Measurements from ENCODE around the gene ARL16. TPM values are rescaled to one million over a fixed set of nuclear protein-coding genes. Genes with fewer than 3 reads are reported as not detected.

The ARL16 gene
- total RNA-seq, 1 donor from 2014 or later: 55.2 TPM

DNA sequence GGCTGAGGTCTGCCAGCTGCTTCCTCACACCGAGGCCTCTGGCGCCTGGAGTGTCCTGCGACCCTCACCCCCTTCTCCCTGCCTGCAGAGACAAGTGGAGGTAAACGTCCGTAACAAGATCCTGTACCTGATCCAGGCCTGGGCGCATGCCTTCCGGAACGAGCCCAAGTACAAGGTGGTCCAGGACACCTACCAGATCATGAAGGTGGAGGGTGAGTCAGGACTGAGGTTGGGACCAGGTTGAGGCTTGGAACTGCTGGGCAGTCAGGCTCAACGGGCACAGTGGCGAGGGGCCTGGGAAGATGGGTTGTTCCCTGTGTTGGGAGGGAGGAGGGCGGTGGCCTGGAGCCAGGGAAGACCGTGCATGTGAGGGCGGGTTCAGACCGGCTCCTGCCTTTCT is 5.0 kb upstream of the ARL16 start:
- H3K36me3 Mint-ChIP-seq (ENCODE audit: unreplicated experiment): no peaks in the 10 kb centered on the region

DNA sequence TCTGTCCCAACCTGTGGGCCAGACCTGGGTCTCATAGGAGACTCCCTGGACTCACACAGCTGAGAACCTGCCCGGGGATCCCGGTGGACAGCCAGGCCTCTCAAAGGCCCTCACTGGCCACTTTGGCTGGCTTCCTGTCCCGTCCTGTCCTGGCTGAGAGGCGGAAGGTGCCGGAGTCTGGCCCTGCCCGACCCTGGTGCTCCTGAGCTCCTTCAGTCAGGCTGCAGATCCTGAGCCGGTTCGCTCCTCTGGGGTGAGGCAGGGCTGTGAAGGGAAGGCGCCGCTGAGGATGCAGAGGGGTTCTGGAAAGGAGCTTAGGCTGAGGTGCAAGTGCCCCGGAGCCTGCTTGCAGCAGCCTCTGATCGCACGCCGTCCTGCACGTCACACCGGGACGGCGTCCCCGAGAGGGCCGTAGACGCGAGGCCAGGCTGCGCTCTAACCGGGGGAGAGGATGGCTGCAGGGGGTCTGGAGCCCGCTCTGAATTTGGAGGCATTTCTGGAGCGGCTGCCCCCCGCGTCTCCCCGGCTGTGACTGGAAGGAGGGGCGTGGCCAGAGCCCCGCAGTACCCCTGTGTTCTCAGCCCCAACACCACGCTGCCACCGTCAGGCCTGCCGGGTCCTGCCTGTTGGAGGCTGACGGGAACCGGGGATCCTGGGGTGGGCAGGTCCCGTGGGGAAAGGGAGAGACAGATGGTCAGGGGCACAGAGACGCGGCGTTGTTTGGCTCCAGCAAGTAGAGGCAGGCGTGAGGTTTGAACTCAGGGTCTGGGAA is 4.4 kb upstream of the ARL16 start:
- peaks cover 17% of the 10 kb centered on the region for H3K4me1 Mint-ChIP-seq (ENCODE audit: low read depth, unreplicated experiment)

More for the DNA sequence above, 5.0 kb upstream of the ARL16 start:
- Mint-ChIP-seq H3K27me3 (ENCODE audit: unreplicated experiment) (peaks cover 1% of the 10 kb centered on the region), H3K9me3 (ENCODE audit: unreplicated experiment) (peaks cover 21% of the 10 kb centered on the region), H3K27ac (ENCODE audit: unreplicated experiment) (peak overlapping the region; percentile 88), H3K4me1 (ENCODE audit: low read depth, unreplicated experiment) (peaks cover 17% of the 10 kb centered on the region), H3K4me3 (ENCODE audit: unreplicated experiment) (peak overlapping the region; percentile 4)
- no peak for DNase-seq
- TF ChIP-seq, protein P1, sequence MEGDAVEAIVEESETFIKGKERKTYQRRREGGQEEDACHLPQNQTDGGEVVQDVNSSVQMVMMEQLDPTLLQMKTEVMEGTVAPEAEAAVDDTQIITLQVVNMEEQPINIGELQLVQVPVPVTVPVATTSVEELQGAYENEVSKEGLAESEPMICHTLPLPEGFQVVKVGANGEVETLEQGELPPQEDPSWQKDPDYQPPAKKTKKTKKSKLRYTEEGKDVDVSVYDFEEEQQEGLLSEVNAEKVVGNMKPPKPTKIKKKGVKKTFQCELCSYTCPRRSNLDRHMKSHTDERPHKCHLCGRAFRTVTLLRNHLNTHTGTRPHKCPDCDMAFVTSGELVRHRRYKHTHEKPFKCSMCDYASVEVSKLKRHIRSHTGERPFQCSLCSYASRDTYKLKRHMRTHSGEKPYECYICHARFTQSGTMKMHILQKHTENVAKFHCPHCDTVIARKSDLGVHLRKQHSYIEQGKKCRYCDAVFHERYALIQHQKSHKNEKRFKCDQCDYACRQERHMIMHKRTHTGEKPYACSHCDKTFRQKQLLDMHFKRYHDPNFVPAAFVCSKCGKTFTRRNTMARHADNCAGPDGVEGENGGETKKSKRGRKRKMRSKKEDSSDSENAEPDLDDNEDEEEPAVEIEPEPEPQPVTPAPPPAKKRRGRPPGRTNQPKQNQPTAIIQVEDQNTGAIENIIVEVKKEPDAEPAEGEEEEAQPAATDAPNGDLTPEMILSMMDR (IDR thresholded peaks at IDR 0.05; ENCODE audit: partially characterized antibody, unreplicated experiment): no peak

DNA sequence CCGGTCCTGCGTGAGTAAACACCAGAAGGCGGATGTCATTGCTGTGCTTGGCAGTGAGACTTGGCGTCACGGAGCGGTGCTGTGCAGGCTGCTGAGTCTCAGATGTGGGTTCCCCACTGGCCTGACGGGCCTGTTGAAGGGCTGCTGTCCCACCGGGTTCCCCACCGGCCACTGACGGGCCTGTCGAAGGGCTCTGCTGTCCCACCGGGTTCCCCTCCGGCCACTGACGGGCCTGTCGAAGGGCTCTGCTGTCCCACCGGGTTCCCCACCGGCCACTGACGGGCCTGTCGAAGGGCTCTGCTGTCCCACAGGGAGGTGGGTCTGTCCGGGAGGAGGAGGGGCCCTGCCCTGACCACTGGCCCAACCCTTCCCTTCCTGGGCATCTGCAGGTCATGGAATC is 3.0 kb upstream of the ARL16 start:
- peak overlapping the region; percentile 33 for H3K27ac Mint-ChIP-seq (ENCODE audit: unreplicated experiment)
- TF ChIP-seq, protein P1 (IDR thresholded peaks at IDR 0.05; ENCODE audit: partially characterized antibody, unreplicated experiment): no peak

More for the DNA sequence above, 4.4 kb upstream of the ARL16 start:
- peak overlapping the region; percentile 55 for H3K4me3 Mint-ChIP-seq (ENCODE audit: unreplicated experiment)
- H3K36me3 Mint-ChIP-seq (ENCODE audit: unreplicated experiment): no peaks in the 10 kb centered on the region
- peak; percentile 47 for DNase-seq
- peaks cover 2% of the 10 kb centered on the region for H3K27me3 Mint-ChIP-seq (ENCODE audit: unreplicated experiment)
- TF ChIP-seq, protein P1 (IDR thresholded peaks at IDR 0.05; ENCODE audit: partially characterized antibody, unreplicated experiment): no peak
- H3K9me3 Mint-ChIP-seq (ENCODE audit: unreplicated experiment): peaks cover 22% of the 10 kb centered on the region
- H3K27ac Mint-ChIP-seq (ENCODE audit: unreplicated experiment): peak overlapping the region; percentile 88

DNA sequence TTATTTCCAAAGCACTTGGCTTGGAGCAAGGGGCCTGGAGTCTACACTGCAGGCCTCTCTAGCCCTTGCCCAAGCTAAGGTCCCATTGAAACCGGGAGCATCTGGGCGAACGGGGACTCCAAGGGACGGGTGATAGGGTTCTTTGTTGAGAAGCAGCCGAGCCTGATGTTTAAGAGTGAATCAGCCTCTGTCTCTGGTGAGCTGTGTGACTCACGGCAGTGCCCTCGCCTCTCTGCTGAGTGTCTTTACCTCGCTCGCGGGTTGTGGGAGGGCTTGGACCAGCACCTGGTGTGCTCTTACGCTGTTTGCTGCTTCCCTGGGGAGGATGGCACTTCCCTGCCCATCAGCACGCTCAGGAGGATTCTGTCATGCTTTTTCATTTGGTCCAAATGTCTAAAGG is 1.5 kb upstream of the ARL16 start:
- Mint-ChIP-seq H3K9me3 (ENCODE audit: unreplicated experiment) (peaks cover 15% of the 10 kb centered on the region), H3K4me1 (ENCODE audit: low read depth, unreplicated experiment) (peaks cover 22% of the 10 kb centered on the region), H3K27ac (ENCODE audit: unreplicated experiment) (peak overlapping the region; percentile 82), H3K36me3 (ENCODE audit: unreplicated experiment) (no peaks in the 10 kb centered on the region), H3K4me3 (ENCODE audit: unreplicated experiment) (peak overlapping the region; percentile 90), H3K27me3 (ENCODE audit: unreplicated experiment) (peaks cover 2% of the 10 kb centered on the region)
- no peak for DNase-seq
- TF ChIP-seq, protein P1 (IDR thresholded peaks at IDR 0.05; ENCODE audit: partially characterized antibody, unreplicated experiment): no peak

More for the DNA sequence above, 3.0 kb upstream of the ARL16 start:
- DNase-seq: no peak
- peaks cover 16% of the 10 kb centered on the region for H3K9me3 Mint-ChIP-seq (ENCODE audit: unreplicated experiment)
- H3K27me3 Mint-ChIP-seq (ENCODE audit: unreplicated experiment): peaks cover 2% of the 10 kb centered on the region
- peaks cover 22% of the 10 kb centered on the region for H3K4me1 Mint-ChIP-seq (ENCODE audit: low read depth, unreplicated experiment)
- no peaks in the 10 kb centered on the region for H3K36me3 Mint-ChIP-seq (ENCODE audit: unreplicated experiment)
- H3K4me3 Mint-ChIP-seq (ENCODE audit: unreplicated experiment): peak overlapping the region; percentile 49

DNA sequence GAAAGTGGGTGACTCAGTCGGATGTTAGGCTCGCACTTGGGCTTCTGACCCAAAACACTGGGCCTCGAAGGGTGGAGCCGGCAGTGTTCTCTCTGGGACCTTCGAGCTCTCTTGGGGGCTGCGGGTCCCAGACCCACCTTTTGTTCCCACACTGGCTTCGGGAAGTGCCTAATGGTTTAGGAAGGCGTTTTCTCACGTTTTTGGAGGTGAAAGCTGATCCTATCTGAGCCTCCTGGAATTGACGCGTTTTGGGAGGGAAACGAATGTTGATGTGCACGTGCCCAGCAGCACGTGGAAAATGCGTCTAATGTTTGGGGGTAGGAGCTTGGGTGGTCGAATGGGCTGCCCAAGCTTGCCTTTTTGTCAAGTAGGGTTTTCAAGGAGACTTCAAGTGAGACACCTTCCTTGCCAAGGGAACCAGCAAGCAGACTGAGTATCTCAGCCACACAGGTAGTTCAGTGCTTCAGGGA is 880 bp upstream of the ARL16 start:
- Mint-ChIP-seq H3K4me1 (ENCODE audit: low read depth, unreplicated experiment) (peaks cover 20% of the 10 kb centered on the region), H3K27ac (ENCODE audit: unreplicated experiment) (peak overlapping the region; percentile 82), H3K4me3 (ENCODE audit: unreplicated experiment) (peak overlapping the region; percentile 90), H3K9me3 (ENCODE audit: unreplicated experiment) (peaks cover 15% of the 10 kb centered on the region), H3K36me3 (ENCODE audit: unreplicated experiment) (no peaks in the 10 kb centered on the region), H3K27me3 (ENCODE audit: unreplicated experiment) (peaks cover 2% of the 10 kb centered on the region)
- no peak for DNase-seq
- TF ChIP-seq, protein P1 (IDR thresholded peaks at IDR 0.05; ENCODE audit: partially characterized antibody, unreplicated experiment): no peak

Data from glutamatergic neuron (in vitro differentiated cells).